GM12873 (cell line): Measurements from ENCODE around the gene ABAT.
A peak's percentile ranks its signal among the peaks of the same experiment; 100 is the strongest.

Experiments used
- CTCF ChIP-seq: IDR thresholded peaks from 2 replicates; pipeline ENCODE4 v1.5.1; 2012; ENCODE audit warnings: low read depth, mild to moderate bottlenecking, moderate library complexity, low read length, control low read depth; ENCODE audit not compliant: insufficient read depth; ENCODE audit errors: missing control alignments

Gene ABAT

DNA sequence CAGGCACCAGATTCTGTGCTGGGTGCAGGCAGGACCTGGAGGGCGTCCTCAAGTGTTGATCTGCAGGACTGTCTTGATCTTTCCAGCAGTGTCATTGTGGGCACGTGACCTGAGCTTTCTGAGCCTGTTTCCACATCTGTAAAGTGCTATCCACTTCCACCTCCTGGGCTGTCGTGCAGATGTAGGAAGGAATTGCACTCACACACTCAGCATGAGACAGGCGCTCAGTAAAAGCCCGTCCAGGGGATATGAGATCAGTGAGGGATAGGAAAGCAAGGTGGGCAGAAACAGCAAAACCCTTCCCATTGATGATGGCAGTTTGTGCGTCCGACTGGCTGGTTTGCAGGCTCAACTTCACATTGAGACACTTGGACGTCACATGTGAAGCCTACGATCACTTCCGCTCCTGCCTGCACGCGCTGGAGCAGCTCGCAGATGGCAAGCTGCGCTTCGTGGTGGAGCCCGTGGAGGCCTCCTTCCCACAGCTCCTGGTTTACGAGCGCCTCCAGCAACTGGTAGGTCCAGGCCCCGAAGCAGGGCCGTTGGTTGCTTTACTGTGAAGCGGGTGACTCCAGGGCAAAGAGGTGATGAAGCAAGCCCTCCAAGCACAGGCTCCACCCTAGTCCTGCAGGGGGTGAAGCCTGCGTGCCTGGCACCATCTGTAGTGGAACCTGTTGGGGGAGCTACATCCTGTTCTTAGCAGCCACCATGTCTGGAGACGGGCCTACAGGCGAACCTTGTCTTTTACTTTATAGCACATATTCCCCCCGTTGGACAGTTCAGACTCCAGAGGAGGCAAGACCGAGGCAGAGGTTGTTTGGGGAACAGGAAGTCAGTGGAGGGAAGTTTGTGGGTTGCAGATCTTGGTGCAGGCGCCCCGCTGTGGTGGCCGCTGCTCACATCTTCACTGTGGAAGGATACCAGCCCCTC, 29.9 kb upstream of the ABAT start:
- TF ChIP-seq CTCF, result peak; percentile 34

DNA sequence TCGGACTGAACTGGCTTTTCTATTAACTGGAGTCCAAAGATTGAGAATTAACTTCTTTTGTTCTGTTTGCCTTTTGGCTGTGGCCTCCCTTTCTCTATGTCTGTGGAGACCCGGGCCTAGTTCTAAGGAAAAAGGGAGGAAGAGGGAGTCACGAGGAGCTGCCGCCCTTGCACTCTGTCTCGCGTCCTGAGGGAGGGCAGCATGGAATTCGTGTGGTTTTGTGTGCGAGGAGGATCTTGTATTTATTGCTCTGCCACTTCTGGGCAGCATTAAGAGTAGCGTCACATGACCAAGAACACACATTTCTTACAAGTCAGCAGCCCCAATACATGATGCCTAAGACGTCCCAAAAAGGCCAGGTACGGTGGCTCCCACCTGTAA, 29.3 kb upstream of the ABAT start:
- TF ChIP-seq CTCF, result no peak

DNA sequence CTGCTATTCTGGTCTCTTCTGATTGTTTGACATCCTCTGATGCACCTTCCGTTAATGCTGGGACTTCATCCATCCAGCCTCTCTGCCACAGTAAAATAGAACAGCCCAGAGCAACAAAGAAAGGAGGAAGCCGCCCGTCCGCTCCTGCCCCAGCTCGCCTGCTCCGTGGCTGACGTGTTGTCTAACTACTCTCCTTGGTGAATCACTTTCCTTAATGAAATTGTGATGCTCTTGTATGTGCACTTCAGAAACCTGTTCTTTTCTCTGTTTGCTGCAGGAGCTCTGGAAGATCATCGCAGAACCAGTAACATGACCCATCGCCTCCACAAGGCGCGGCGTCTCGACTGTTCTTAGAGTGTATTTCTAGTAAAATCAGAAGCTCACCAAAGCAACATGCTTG, 28.6 kb upstream of the ABAT start:
- TF ChIP-seq CTCF, result no peak

GRCh38 chr16:8646326-8647053, 27.9 kb upstream of the ABAT start:
- no peak for TF ChIP-seq CTCF

- no peak for TF ChIP-seq CTCF
Observed at GRCh38 chr16:8647721-8648318, 26.6 kb upstream of the ABAT start.

- no peak for TF ChIP-seq CTCF
Observed at GRCh38 chr16:8648877-8649276, 25.5 kb upstream of the ABAT start.

DNA sequence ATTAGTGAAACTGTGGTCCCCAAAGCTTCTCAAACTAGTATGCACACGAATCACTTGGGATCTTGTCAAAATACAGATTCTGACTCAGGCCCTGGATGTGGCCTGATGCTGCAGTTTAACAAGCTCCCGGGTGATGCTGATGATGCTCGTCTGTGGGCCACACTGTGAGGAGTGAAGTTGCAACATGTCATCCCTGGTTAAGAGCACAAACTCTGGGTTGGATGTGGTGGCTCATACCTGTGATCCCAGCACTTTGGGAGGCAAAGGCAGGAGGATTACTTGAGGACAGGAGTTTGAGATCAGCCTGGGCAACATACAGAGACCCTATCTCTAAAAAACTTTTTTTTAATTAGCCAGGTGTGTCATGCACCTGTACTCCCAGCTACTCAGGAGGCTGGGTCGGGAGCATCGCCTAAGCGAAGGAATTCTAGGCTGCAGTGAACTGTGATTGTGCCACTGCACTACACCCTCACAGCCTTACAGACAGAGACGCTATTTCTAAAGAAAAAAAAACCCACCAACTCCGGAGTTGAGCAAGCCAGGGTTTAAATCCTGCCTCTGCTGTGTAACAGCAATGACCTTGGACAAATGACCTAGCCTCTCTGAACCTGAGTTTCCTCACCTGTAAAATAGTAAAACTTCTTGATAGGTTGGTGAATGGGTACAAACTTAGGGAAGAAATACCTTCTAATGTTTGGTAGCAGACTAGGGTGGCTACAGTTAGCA, 24.4 kb upstream of the ABAT start:
- TF ChIP-seq CTCF, result no peak
